ENCODE results near the gene BDP1.
"Not testable (repeated sequence)": the region's sequence is repeated elsewhere in the genome, so short reads cannot be mapped to it uniquely, and the experiment has no call there.

The BDP1 gene

GRCh38 chr5:71471193-71471592 is 15.7 kb downstream of the BDP1 start:
- no peak for DNase-seq (ENCODE audit: low read depth)

DNA sequence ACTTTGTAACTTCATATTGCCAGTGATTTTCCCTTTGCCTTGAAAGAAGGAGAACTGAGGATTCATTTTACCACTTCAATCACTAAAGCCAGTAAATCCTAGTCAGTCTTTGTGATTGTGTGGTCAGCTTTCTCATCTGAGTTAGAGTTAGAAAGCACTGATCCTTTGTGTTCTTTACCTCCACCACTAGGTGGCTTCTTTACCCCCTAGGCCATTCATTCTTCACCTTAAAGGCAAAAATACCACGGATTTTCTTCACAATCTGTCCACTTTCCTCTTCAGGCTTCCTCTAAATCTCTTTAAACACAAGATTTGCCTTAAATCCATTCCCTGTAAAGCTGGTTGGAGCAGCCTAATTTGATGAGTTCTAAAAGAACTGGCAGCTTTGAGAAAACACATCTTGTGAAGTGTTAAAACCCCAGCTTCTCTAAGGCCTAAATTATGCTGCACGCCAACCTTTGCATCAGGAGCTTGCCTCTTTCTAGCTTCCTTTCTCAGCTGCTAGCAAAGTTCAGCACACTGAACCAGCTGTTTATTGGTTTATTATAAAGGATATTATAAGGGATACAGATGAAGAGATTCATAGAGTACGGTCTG is 20.4 kb downstream of the BDP1 start:
- DNase-seq (ENCODE audit: low read depth), result no peak

DNA sequence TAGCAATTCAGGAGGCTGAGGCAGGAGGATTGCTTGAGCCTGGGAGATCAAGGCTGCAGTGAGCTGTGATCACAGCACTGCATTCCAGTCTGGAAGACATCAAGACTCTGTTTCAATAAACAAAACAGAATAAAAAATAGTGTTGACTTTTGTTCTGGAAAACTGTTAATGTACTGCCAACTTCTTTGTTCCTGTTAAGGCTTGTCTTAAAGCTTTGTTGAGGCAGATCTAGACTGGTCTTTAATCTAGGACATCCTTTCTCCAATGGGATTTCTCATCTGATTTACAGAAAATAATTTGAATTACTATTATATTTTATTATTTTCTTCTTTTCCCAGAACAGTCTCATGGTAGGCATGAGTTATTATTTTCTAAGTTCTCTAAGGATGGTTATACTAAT is 26.0 kb downstream of the BDP1 start:
- no peak for DNase-seq (ENCODE audit: low read depth)

DNA sequence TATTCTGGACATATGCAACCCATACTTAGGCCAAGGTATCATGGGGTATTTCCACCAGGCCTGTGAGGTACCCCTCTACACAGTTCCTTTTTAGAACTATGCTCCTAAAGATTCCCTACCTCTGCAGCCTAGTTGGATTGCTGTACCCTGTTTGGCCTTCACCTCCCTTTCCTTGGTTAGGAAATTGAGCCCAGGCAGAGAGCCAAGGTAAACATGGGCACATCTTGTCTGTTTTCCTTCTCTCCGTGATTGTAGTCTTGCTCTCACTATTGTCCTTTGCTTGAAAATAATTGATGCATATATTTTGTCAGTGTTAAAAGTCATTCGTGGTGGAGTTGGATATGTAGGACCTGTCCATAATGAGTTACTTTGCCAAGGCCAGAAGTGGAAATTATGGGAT is 26.7 kb downstream of the BDP1 start:
- no peak for DNase-seq (ENCODE audit: low read depth)

DNA sequence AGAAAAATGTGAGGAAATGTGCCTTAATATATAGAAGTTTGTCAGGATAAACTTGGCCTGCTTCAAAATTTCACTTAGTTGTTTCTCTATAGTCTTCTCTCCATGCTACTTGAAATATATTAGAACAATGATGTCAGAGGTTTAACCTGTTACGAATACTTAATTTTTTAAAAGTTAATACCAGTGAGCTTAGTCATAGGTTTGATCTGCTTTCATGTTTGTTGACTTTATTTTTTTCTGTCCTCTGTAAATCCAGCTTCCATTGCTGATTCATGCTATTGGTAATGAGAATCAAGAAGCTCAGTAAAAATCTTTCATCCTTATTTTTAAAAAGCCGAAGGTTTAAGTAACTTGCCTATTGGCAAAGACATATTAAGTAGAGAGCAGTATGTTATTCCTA is 27.9 kb downstream of the BDP1 start:
- DNase-seq (ENCODE audit: low read depth), result peak; percentile 18

GRCh38 chr5:71492817-71493615 is 37.6 kb downstream of the BDP1 start:
- no peak for DNase-seq (ENCODE audit: low read depth)

DNA sequence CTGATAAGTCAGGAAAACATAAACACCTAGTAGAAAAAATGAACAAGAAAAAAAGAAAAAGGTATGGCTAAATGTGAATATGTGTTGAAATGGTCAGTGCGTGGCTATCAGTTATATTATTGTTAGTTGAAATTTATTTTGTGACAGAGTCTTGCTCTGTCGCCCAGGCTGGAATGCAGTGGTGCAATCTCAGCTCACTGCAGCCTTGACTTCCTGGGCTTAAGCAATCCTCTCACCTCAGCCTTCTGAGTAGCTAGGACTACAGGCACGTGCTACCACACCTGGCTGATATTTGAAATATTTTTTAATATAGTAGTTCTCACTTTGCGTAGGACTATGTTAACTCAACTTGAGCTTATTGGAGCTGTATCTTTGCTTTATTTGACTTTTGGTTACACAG is 38.8 kb downstream of the BDP1 start:
- DNase-seq (ENCODE audit: low read depth), result not testable (repeated sequence)

DNA sequence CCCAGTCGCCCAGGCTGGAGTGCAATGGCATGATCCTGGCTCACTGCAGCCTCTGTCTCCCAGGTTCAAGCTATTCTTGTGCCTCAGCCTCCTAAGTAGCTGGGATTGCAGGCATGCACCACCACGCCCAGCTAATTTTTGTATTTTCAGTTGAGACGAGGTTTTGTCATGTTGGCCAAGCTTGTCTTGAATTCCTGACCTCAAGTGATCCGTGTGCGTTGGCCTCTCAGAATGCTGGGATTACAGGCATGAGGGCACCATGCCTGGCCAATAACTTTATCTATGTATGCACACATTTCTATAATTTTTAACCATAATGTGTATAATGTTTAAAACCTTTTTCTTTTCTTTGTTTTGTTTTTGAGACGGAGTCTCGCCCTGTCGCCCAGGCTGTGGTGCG is 43.3 kb downstream of the BDP1 start:
- not testable (repeated sequence) for DNase-seq (ENCODE audit: low read depth)

DNA sequence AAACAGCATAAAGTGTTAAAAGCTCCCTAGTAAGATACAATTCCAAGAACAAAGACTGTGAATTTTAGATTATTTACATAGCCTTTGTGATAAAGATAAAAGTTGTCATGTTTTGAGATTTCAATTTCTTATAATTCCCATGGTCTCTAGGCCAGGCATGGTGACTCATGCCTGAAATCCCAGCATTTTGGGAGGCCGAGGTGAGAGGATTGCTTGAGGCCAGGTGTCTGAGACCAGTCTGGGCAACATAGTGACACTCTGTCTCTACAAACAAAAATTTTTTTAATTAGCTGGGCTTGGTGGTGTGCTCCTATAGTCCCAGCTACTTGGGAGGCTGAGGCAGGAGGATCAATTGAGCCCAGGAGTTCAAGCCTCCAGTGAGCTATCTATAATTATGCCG is 48.1 kb downstream of the BDP1 start:
- DNase-seq (ENCODE audit: low read depth), result no peak

GRCh38 chr5:71522151-71522550 is 66.7 kb downstream of the BDP1 start:
- no peak for DNase-seq (ENCODE audit: low read depth)

GRCh38 chr5:71525611-71526010 is 70.2 kb downstream of the BDP1 start:
- not testable (repeated sequence) for DNase-seq (ENCODE audit: low read depth)

GRCh38 chr5:71528206-71528605 is 72.8 kb downstream of the BDP1 start:
- peak; percentile 7 for DNase-seq (ENCODE audit: low read depth)

GRCh38 chr5:71529682-71530081 is 74.2 kb downstream of the BDP1 start:
- DNase-seq (ENCODE audit: low read depth), result no peak

DNA sequence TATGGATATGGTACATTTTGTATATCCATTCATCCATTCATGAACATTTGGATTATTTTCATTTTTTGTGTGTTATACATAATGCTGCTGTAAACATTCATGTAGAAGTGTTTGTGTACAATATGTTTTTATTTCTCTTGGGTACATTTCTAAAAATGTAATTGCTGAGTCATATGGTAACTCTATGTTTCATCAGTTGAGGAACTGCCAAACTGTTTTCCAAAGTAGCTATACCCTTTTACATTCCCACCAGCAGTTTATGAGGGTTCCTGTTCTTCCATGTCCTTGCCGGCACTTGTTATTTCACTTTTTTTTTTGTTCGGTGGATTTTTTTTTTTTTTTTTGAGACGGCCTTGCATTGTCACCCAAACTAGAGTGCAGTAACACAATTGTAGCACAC is 77.7 kb downstream of the BDP1 start:
- peak; percentile 8 for DNase-seq (ENCODE audit: low read depth)

DNA sequence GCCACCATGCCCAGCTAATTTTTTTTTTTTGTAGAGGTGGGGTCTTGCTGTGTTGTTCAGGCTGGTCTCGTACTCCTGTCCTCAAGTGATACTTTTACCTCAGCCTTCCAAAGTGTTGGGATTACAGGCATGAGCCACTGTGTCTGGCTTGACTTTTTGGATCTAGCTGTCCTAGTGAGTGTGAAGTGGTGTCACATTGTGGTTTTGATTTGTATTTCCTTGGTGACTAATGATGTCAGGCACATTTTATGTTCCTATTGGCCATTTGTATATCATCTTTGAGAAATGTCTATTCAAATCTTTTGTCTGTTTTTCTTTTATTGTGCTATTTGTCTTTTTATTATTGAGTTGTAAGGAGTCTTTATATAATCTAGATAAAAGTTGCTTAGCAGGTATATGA is 78.2 kb downstream of the BDP1 start:
- peak; percentile 10 for DNase-seq (ENCODE audit: low read depth)

GRCh38 chr5:71537687-71538086 is 82.2 kb downstream of the BDP1 start:
- DNase-seq (ENCODE audit: low read depth), result no peak

DNA sequence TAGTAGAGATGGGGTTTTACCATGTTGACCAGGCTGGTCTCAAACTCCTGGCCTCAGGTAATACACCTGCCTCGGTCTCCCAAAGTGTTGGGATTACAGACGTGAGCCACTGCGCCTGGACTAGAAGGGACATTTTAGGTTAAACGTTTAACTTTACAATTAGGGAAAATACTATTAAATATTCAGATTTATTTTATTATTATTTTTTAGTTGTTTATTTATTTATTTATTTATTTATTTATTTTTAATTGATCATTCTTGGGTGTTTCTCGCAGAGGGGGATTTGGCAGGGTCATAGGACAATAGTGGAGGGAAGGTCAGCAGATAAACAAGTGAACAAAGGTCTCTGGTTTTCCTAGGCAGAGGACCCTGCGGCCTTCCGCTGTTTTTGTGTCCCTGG is 95.4 kb downstream of the BDP1 start:
- not testable (repeated sequence) for DNase-seq (ENCODE audit: low read depth)

DNA sequence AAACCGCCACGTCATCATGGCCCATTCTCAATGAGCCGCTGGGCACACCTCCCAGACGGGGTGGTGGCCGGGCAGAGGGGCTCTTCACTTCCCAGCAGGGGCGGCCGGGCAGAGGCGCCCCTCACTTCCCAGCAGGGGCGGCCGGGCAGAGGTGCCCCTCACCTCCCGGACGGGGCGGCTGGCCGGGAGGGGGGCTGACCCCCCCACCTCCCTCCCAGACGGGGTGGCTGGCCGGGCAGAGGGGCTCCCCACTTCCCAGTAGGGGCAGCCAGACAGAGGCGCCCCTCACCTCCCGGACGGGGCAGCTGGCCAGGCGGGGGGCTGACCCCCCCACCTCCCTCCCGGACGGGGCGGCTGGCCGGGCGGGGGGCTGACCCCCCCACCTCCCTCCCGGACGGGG is 96.1 kb downstream of the BDP1 start:
- not testable (repeated sequence) for DNase-seq (ENCODE audit: low read depth)

- DNase-seq (ENCODE audit: low read depth), result not testable (repeated sequence)
Observed at GRCh38 chr5:71552026-71552749, 96.7 kb downstream of the BDP1 start.

- no peak for DNase-seq (ENCODE audit: low read depth)
Observed at GRCh38 chr5:71563161-71563560, 107.7 kb downstream of the BDP1 start.

DNA sequence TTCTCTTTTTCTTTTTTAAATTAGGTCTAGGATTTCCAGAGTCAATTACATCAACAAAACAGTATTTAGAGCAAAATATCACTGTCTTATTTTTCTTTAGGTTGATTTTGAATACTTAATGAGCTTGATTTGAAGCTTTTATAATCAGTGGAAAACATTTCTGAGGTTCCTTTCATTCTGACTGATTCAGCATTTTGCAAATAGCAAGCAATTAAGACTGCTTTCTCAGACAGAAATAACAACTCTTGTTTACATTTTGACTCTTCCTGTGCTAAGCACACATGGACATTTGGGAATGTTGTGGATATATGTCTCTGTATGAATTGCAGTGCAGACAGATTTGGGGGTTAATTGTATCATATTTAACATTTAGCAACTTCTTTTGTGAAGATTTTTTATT is 109.4 kb downstream of the BDP1 start:
- DNase-seq (ENCODE audit: low read depth), result no peak

DNA sequence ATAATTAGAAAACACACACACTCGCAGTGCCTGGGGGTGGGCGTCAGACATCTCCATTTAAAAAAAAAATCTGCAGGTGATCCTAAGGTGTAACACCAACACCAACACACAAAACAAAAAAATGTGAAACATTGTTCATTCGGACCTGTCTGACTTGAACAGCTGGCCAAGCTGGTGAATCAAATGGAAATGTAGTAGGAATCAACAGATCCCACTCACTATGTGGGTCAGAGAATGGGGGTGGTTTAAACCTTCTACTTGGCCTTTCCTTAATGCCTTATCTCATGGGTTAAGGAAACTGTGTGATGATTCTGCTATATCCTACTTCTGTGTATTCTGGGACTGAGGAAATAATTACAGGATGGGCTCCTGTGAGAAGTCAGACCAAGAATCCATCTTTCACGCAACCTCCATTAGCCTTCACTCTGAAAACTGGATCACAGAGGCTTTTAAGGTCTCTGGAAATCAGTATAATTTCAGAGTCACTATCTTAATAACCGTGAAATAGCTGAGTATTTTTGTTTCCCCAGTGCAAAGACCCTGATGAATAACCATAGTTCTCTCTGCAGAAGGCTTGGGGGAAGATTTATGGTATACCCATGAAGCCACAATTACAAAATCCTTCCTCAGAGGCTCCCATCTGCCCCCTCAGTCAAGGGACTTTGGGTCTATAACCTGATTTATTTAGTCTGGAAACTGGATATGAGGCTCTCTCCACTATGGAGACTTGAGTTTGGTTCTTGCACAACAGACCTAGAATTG is 114.5 kb downstream of the BDP1 start:
- DNase-seq (ENCODE audit: low read depth), result no peak
